ENCODE data around the gene SYNPO.

The SYNPO gene

GRCh38 chr5:150624334-150625163 lies 15.9 kb upstream of the SYNPO start:
- no peak for TF ChIP-seq CTCF (IDR thresholded peaks at IDR 0.05; ENCODE audit: insufficient read depth, low read length, missing control alignments)
- DNase-seq (ENCODE audit: low read depth, low spot score): no peak
- POLR2A ChIA-PET: no interaction called here
- CTCF ChIA-PET: interaction anchor here (1.7 kb wide), 1 partner anchor 65 kb away, joined by 3 read pairs; no protein-coding TSS in a partner anchor
- H3K4me3 ChIP-seq (ENCODE audit: low read depth, low read length): peak overlapping the region; percentile 61

GRCh38 chr5:150625164-150625535 lies 15.3 kb upstream of the SYNPO start:
- POLR2A ChIA-PET: no interaction called here
- DNase-seq (ENCODE audit: low read depth, low spot score): no peak
- no peak for TF ChIP-seq CTCF (IDR thresholded peaks at IDR 0.05; ENCODE audit: insufficient read depth, low read length, missing control alignments)
- CTCF ChIA-PET: interaction anchor here (1.7 to 1.8 kb wide), 2 partner anchors 17 to 65 kb away, joined by 3 to 6 read pairs; no protein-coding TSS in a partner anchor
- H3K4me3 ChIP-seq (ENCODE audit: low read depth, low read length): peak overlapping the region; percentile 61

- no peak for TF ChIP-seq CTCF (IDR thresholded peaks at IDR 0.05; ENCODE audit: insufficient read depth, low read length, missing control alignments)
- no peak for DNase-seq (ENCODE audit: low read depth, low spot score)
- ChIA-PET CTCF (interaction anchor here (0.7 to 1.8 kb wide), 5 partner anchors 16 to 176 kb away, joined by 3 to 6 read pairs (median 3); no protein-coding TSS in a partner anchor), POLR2A (no interaction called here)
- H3K4me3 ChIP-seq (ENCODE audit: low read depth, low read length): no peak overlapping the region
Observed at GRCh38 chr5:150625831-150626746, 14.4 kb upstream of the SYNPO start.

GRCh38 chr5:150626853-150627276 lies 13.6 kb upstream of the SYNPO start:
- H3K4me3 ChIP-seq (ENCODE audit: low read depth, low read length): no peak overlapping the region
- no peak for DNase-seq (ENCODE audit: low read depth, low spot score)
- ChIA-PET CTCF (interaction anchor here (0.7 to 1.8 kb wide), 4 partner anchors 15 to 177 kb away, joined by 3 to 6 read pairs (median 3); no protein-coding TSS in a partner anchor), POLR2A (no interaction called here)
- no peak for TF ChIP-seq CTCF (IDR thresholded peaks at IDR 0.05; ENCODE audit: insufficient read depth, low read length, missing control alignments)

GRCh38 chr5:150627731-150628545 lies 12.5 kb upstream of the SYNPO start:
- no peak overlapping the region for H3K4me3 ChIP-seq (ENCODE audit: low read depth, low read length)
- ChIA-PET CTCF (interaction anchor here (0.9 to 1.0 kb wide), 2 partner anchors 8 to 10 kb away, joined by 3 to 4 read pairs; no protein-coding TSS in a partner anchor), POLR2A (no interaction called here)
- no peak for TF ChIP-seq CTCF (IDR thresholded peaks at IDR 0.05; ENCODE audit: insufficient read depth, low read length, missing control alignments)
- no peak for DNase-seq (ENCODE audit: low read depth, low spot score)
